NCI-H187 treated with DMSO at 0.1 percent for 48 hours (cell line): ENCODE measurements around the gene TAS2R39.

ENCODE experiments used
- DNase-seq: peaks from one replicate; lab custom pipeline; 2025; lab: John Stamatoyannopoulos, UW

Gene TAS2R39

GRCh38 chr7:143216151-143216550 is 32.9 kb downstream of the TAS2R39 start:
- DNase-seq = no peak

- no peak for DNase-seq
Measured at GRCh38 chr7:143216686-143217085, 33.5 kb downstream of the TAS2R39 start.

GRCh38 chr7:143217806-143218205 is 34.6 kb downstream of the TAS2R39 start:
- DNase-seq = no peak

GRCh38 chr7:143221286-143221685 is 38.1 kb downstream of the TAS2R39 start:
- DNase-seq = no peak

GRCh38 chr7:143221737-143222136 is 38.5 kb downstream of the TAS2R39 start, which contains the start of gene TAS2R40:
Gene TAS2R40 (plus strand): TSS chr7:143222037. CDS start chr7:143222079, 42 bp downstream.
- no peak for DNase-seq

- DNase-seq = no peak
Measured at GRCh38 chr7:143222782-143223181, 39.6 kb downstream of the TAS2R39 start.

GRCh38 chr7:143223784-143224183 is 40.6 kb downstream of the TAS2R39 start:
- no peak for DNase-seq

GRCh38 chr7:143225047-143225446 is 41.8 kb downstream of the TAS2R39 start:
- DNase-seq = no peak

GRCh38 chr7:143227806-143228205 is 44.6 kb downstream of the TAS2R39 start:
- DNase-seq = no peak

GRCh38 chr7:143229054-143229790 is 46.0 kb downstream of the TAS2R39 start:
- DNase-seq = no peak

GRCh38 chr7:143230602-143231457 is 47.6 kb downstream of the TAS2R39 start:
- DNase-seq = no peak
